GM18868 (cell line): ENCODE data around the gene CYB561D2.

Experiments
- ATAC-seq: cut with Tn5 transposase; IDR thresholded peaks from one replicate; pipeline ENCODE4 v1.9.1; 2021; ENCODE audit warnings: mild to moderate bottlenecking, moderate library complexity; ENCODE audit not compliant: unreplicated experiment

The CYB561D2 gene

GRCh38 chr3:50340448-50341329 is 10.0 kb upstream of the CYB561D2 start, which contains the start of gene RASSF1:
RASSF1 (minus strand) TSS chr3:50340836; CDS start chr3:50340805, 31 bp downstream.
- peak; percentile 23 for ATAC-seq

GRCh38 chr3:50341537-50341936 is 9.1 kb upstream of the CYB561D2 start:
- no peak for ATAC-seq

- no peak for ATAC-seq
These were observed 8.5 kb upstream of the CYB561D2 start for GRCh38 chr3:50341996-50342650.

- ATAC-seq, result no peak
These were observed 7.6 kb upstream of the CYB561D2 start for GRCh38 chr3:50342813-50343633.

- ATAC-seq, result no peak
These were observed 5.7 kb upstream of the CYB561D2 start for GRCh38 chr3:50345008-50345407.

- ATAC-seq, result no peak
These were observed 5.0 kb upstream of the CYB561D2 start, which contains the start of gene ZMYND10 for GRCh38 chr3:50345586-50346234. ZMYND10 (minus strand) TSS chr3:50345732; CDS start chr3:50345579, 153 bp downstream.

- ATAC-seq, result no peak
These were observed 3.4 kb upstream of the CYB561D2 start for GRCh38 chr3:50347187-50347813.

GRCh38 chr3:50350213-50350526 is 492 bp upstream of the CYB561D2 start:
- no peak for ATAC-seq

GRCh38 chr3:50351323-50351697 is 648 bp downstream of the CYB561D2 start:
- ATAC-seq, result no peak

- ATAC-seq, result no peak
These were observed 2.1 kb downstream of the CYB561D2 start for GRCh38 chr3:50352781-50353180.

GRCh38 chr3:50353245-50354004 is 2.8 kb downstream of the CYB561D2 start:
- no peak for ATAC-seq

GRCh38 chr3:50354186-50354764 is 3.6 kb downstream of the CYB561D2 start:
- ATAC-seq, result no peak

GRCh38 chr3:50354850-50355249 is 4.2 kb downstream of the CYB561D2 start:
- no peak for ATAC-seq

- no peak for ATAC-seq
These were observed 5.3 kb downstream of the CYB561D2 start for GRCh38 chr3:50355829-50356552.

GRCh38 chr3:50356553-50356952 is 5.9 kb downstream of the CYB561D2 start:
- ATAC-seq, result no peak

- ATAC-seq, result no peak
These were observed 6.8 kb downstream of the CYB561D2 start for GRCh38 chr3:50357481-50357880.

GRCh38 chr3:50358355-50358910 is 7.8 kb downstream of the CYB561D2 start:
- no peak for ATAC-seq
